SIG-M5 treated with dmso at 0.1 percent for 504 hours (cell line): ENCODE data around the gene C5orf34.
A peak's percentile ranks its signal among the peaks of the same experiment; 100 is the strongest.
"Not testable (repeated sequence)": the region's sequence is repeated elsewhere in the genome, so short reads cannot be mapped to it uniquely, and the experiment has no call there.

ENCODE experiments used
- DNase-seq: peaks from one replicate; lab custom pipeline; 2025; ENCODE audit not compliant: unreplicated experiment; lab: John Stamatoyannopoulos, UW

The C5orf34 gene

DNA sequence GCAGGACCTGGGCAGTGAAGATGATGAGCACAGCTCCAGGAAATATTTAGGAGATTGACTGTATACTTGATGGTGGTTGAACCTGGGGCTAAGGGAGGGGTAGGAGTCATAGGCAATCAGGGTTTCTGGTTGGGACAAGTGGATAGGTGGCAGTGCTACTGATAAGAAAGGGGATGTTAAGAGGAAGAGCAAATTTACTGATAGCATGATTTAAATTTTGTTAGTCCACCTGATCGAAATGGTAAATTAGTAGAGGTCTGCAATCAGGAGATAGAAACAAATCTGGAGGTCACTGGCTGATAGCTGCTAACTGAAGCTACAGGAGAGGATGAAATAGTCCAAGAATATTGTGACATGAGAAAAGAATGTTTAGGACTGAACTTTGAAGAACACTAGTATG lies 5.7 kb upstream of the C5orf34 start:
- no peak for DNase-seq

GRCh38 chr5:43515678-43516048 lies 715 bp upstream of the C5orf34 start:
- DNase-seq: no peak

GRCh38 chr5:43514471-43514815 lies 505 bp downstream of the C5orf34 start:
- DNase-seq: peak; percentile 53

DNA sequence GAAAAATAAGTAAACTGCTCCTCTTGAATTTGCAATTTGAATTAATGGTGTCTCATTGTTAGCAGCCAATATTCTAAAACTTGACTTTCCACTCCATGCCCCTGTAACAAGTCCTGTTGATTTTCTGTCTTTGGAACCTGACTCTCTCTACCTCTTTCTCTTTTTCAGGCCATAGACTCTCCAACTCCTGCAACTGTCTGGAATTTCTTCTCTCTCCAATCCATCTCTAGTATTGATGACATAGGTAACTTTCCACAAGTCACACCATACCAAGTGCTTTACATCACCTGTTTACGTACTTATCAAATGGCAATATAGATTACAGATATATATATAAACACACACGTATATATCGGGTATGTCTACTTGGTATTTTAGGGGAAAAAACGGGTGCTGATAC lies 923 bp downstream of the C5orf34 start:
- no peak for DNase-seq

DNA sequence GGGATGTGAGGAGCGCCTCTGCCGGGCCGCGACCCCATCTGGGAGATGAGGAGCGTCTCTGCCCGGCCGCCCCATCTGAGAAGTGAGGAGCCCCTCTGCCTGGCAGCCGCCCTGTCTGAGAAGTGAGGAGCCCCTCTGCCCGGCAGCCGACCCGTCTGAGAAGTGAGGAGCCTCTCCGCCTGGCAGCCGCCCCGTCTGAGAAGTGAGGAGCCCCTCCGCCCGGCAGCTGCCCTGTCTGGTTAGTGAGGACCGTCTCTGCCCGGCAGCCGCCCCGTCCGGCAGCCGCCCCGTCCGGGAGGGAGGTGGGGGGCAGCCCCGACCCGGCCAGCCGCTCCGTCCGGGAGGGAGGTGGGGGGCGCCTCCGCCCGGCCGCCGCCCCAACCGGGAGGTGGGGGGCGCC lies 3.9 kb downstream of the C5orf34 start:
- DNase-seq: not testable (repeated sequence)

- DNase-seq: no peak
Observed at GRCh38 chr5:43498581-43498980, 16.4 kb downstream of the C5orf34 start.

GRCh38 chr5:43497311-43498104 lies 17.4 kb downstream of the C5orf34 start:
- DNase-seq: no peak

- no peak for DNase-seq
Observed at GRCh38 chr5:43491326-43491725, 23.6 kb downstream of the C5orf34 start.

GRCh38 chr5:43486353-43486752 lies 28.6 kb downstream of the C5orf34 start:
- DNase-seq: no peak

DNA sequence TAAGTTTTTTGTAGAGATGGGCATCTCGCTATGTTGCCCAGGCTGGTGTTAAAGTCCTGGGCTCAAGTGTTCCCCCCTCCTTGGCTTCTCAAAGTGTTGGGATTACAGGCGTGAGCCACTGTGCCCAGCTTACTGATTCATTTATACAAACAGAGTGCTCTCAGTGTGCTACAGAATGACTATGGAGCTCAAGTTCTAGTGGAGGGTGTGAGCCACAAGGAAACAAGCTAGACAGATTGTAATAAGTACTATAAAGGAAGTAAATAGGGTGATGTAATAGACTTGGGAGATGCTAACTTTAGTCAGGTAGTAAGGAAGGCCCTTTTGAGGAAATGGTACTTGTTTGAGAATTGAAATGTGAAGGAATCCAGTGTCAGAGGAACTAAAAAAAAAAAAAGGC lies 29.5 kb downstream of the C5orf34 start:
- peak; percentile 95 for DNase-seq

DNA sequence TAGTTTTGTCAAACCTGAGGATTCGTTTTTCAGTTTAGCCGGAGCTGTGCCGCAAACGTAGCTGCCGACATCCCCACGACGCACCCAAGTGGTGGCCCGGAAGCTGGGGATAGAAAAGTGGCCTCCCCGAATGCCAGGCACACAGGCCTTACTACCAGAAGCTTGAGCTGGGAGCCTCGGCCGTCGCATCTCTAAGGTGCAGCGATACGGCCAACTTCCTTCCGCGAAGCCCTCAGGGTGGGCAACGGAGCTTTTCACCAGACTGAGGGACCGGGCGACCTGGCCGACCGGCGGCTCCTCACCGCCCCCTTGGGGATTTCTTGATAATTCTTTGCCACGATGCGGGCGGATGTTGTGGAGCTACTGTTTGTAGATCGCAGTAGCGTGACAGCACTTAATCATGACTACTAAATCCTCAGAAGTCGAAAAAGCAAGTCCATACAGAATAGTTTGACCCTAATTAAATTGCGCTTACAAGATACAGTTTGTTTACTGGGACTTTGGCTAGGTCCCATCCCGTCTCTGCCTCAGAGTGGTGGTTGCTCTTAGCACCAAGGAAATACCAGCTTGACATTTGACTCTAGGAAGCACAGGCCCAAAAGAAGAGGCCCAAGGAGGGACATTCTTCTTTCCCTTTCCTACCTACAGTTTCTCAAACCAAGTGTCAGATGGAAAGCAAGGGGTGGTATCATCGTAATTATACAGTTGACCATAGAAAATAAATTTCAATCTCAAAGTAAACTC lies 30.7 kb downstream of the C5orf34 start:
- DNase-seq: peak; percentile 85

DNA sequence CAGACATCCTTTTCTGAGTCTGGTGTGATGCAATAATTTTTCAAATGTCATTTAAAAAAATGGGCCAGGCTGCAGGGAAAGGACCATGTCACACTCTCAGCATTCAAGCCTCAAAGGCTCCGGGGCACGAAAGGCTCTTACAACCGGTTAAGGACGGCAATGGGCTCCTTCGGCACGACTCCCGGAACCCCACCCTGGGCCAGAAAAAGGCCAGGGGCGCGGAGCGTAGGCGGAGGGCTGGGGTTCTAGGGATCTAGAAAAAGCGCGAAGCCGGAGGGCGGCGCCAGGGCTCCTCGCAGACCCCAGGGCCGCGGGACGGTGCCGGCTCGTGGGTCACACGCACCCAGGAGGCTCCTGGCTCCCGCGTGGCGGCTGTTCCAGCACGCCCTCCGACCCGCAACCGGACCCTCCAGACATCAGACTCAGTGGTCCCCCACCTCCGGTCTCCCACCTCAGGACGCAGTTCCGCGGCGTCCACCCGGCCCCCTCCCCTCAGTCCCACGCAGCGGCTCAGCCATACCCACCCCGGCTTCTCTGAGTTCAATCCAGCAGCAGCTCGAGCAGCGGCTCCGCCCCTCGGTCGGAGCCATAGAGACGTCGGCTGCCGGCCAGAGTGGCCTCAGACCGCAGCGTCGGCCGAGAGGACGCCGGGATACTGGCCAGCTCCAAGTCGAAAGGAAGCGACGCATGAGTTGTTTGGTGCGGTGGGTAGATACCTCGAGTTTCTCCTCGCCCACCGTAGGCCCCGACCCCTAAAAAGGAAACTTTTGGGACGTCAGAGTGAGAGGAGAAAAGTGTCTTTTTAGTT lies 31.4 kb downstream of the C5orf34 start, which contains the start of gene TMEM267:
Gene TMEM267 (minus strand): TSS at position 568 of the 808 bp plus-strand sequence. CDS start 29,896 bp downstream, outside the sequence.
- DNase-seq: peak; percentile 92

DNA sequence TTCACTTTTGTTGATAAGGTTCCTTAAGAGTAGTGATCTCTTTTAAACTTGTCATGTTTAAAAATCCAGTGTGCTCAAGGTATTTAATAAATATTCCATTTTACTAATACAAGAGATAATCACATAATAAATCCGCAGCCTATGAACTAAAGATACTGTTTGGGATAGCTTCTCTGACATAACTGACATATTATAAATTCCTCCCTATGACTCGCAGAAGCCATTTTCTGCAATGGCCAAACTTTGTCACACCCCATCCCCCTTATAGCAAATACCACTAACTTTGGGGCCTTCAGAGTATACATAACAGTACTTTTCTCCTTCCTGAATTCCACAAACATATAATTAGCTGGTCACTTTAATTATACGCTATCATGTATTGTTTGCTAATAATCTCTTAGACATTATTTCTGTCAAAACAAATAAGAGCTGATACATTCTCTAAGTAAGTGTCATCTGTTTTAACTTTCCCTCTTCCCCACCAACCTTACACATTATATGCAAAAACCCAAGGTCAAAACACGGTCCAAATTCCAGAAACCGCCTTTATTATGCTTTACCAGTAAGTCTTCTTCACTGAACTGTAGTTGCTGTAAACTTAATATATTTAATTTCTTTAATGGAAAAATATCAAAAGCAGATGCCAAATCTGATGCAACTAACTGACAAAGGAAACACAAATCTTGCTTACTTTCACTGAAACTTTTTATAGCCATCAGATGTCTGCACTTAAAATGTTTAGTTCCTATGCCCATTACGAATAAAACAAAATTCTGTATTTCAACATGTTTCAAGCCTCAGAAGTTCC lies 32.3 kb downstream of the C5orf34 start:
- peak; percentile 7 for DNase-seq

- no peak for DNase-seq
Observed at GRCh38 chr5:43469671-43470391, 45.1 kb downstream of the C5orf34 start.

- DNase-seq: no peak
Observed at GRCh38 chr5:43467100-43467499, 47.8 kb downstream of the C5orf34 start.

DNA sequence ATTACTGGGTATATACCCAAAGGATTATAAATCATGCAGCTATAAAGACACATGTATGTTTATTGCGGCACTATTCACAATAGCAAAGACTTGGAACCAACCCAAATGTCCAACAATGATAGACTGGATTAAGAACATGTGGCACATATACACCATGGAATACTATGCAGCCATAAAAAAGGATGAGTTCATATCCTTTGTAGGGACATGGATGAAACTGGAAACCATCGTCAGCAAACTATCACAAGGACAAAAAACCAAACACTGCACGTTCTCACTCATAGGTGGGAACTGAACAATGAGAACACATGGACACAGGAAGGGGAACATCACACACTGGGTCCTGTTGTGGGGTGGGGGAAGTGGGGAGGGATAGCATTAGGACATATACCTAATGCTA lies 49.5 kb downstream of the C5orf34 start:
- DNase-seq: not testable (repeated sequence)

DNA sequence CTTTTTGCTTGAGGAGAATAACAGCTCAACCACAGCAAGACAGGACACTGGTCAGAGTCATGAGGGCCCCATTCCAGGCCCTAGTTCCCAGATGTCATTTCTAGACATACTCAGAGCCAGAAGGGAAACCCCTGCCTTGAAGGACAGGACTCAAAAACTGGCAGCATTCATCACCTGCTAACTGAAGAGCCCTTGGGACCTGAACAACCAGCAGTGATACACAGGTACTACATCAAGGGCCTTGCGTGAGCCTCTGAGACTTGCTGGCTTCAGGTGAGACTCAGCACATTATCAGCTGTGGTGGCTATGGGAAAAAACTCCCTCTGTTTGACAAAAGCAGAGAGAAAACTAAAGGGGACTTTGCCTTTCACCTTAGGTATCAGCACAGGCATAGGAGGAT lies 53.9 kb downstream of the C5orf34 start:
- no peak for DNase-seq

DNA sequence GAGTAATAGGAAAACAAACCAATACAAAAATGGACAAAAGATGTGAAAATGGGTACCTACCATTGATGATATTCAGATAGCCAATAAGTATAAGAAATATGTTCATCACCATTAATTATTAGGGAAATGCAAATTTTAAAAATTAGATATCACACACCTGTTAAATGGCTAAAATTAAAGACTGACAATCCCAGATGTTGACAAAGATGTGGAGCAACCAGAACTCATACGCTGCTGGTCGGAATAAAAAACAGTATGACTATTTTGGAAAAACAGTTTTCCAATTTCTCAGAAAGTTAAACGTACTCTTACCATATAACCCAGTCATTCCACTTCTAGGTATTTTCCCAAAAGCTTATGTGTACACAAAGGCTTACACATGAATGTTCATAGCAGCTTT lies 58.4 kb downstream of the C5orf34 start:
- no peak for DNase-seq

DNA sequence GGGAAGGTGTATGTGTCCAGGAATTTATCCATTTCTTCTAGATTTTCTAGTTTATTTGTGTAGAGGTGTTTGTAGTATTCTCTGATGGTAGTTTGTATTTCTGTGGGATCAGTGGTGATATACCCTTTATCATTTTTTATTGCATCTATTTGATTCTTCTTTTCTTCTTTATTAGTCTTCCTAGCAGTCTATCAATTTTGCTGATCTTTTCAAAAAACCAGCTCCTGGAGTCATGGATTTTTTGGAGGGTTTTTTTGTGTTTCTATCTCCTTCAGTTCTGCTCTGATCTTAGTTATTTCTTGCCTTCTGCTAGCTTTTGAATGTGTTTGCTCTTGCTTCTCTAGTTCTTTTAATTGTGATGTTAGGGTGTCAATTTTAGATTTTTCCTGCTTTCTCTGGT lies 73.4 kb downstream of the C5orf34 start:
- not testable (repeated sequence) for DNase-seq

- no peak for DNase-seq
Observed at GRCh38 chr5:43437062-43437660, 77.8 kb downstream of the C5orf34 start.
